Activated CD8-positive, alpha-beta memory T cell treated with anti-CD3 and anti-CD28 coated beads for 1 hour (primary cell): ENCODE data around the gene SOX18.

Experiments
- DNase-seq, 2 donors: peaks; one replicate each; pipeline ENCODE4 v3.0.0-alpha.2; 2020; ENCODE audit warnings: low read depth in 1 of 2; ENCODE audit errors: extremely low read depth in 1 of 2

SOX18 gene

DNA sequence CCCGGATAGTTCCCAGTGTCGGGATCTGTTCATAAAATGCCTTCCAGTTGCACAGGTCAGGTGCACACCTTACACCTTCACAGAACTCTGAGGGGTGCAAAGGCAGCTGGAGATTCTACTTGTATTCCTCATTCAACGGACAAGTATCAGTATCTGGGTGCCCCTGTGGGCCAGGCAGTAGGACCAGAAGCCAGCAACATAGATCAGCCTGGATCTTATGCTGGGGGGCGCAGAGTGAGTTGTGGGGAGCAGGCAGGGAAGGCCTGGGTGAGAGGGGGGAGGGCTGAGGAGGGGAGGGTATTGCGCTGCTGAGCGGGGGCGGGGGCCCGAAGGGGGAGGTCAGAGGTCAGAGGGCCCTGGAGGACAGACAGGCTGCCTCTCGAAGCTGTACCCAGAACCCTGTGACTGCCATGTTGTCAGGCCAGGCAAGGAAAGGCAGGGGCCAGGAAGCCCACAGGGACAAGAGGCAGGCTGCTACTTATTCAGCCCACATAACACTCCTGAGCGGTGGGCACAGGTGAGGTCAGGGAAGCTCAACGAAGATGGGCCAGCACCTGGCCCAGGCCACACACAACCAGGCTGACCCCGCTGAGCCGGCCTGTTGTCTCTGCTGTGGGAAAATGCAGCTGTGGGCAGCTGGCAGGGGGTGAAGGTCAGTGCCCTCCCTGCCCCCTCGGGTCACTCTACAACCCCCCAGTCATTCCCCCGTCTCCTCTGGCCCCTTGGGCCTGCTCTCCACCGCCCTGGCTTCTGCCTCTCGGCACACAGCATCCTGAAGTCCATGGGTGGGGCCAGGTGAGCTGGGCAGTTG lies 31.6 kb upstream of the SOX18 start:
- no peak for DNase-seq

DNA sequence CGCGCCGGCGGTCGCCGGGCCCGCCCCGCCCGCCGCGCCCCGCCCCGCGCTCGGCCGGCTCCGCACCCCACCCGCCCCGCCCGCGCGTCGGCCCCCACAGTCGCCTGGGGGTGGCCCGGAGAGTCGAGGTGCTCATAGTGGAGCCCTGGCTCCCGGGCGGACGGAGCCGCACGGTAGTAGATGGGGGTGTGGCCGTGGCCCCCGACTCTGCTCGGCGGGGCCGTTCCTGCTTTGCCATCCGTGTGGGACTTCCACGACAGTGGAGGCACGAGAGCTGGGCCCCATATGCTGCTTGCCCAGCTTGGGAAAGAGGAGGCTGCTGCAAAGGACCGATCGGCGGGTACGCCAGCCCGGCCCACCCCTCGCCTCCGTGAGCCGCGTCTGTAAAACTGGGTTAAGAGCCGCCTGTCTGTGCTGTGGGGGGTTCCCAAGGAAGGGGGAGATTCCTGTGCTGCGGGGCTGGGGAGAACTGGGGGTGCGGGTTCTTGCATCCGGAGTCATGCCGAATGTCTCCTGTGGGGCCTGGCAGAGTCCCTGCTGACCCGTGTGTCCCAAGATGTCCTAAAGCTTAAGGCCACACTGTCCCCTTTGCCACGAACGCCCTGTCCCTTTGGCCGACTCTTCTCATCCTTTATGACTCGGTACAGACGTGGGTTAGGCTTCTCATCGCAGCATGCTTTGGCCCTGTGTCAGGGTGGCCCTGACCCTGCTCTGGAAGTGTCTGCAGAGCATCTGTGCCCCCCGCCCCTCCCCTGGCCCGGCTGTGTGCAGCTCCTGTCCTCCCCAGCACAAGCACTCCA lies 30.8 kb upstream of the SOX18 start, which contains the start of gene OPRL1:
Gene OPRL1 (plus strand): TSS at position 70 of the 800 bp plus-strand sequence. CDS start 12,639 bp downstream, outside the sequence.
- no peak for DNase-seq

DNA sequence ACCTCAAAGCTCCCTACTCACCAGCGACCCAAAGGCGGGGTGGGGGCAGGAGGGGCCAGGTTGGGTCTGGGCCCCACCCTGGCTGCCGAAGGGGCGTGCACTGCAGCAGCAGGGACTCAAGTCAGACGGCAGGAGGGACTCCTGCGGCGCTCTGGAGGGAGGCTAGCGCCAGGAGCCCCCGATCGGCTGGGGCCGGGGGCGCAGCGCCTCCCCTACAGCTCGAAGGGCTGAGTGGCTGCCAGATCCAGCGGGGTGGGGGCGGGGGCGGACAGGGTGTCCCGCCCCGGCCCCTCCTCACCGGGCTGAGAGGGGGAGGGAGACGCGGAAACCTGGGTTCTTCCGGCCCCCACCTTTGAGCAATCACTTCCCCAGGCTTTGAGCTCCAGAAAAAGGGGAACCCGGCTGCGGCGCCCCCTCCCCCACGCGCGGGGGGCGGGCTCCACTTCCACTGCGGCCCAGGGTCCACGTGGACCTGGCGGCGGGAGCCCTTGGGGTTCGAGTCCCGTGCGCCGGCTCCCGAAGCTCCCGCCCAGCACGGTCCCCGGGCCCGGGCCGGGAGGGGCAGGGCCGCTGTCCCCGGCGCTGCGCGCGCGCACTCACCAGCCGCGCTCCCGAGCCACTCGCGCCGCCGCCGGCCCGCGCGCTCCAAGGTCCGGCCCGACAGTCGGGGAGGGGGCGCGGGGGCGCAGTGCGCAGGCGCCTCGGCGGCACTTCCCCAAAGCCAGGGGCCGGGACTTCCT lies 30.0 kb upstream of the SOX18 start, which contains the start of gene RGS19:
Gene RGS19 (minus strand): TSS at position 246 of the 740 bp plus-strand sequence. CDS start 2,632 bp downstream, outside the sequence.
- DNase-seq, result peak in 1 of 2 donors; percentile 41

DNA sequence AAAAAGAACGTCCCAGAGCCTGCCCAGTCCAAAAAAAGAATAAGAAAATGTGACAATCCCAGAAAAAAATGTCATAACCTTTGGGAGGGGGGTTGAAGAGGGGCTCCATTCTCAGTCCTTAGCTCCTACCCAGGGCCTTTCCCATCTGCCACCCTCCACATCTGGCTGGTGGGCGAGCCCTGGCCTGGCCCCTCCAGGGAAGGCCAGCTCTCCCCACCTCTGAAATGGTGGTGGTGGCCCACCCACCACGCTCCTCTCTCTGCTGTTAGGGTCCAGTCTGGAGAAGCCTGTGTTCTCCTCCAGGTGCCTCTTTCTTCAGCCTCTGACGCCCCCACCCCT lies 29.5 kb upstream of the SOX18 start:
- DNase-seq, result no peak

DNA sequence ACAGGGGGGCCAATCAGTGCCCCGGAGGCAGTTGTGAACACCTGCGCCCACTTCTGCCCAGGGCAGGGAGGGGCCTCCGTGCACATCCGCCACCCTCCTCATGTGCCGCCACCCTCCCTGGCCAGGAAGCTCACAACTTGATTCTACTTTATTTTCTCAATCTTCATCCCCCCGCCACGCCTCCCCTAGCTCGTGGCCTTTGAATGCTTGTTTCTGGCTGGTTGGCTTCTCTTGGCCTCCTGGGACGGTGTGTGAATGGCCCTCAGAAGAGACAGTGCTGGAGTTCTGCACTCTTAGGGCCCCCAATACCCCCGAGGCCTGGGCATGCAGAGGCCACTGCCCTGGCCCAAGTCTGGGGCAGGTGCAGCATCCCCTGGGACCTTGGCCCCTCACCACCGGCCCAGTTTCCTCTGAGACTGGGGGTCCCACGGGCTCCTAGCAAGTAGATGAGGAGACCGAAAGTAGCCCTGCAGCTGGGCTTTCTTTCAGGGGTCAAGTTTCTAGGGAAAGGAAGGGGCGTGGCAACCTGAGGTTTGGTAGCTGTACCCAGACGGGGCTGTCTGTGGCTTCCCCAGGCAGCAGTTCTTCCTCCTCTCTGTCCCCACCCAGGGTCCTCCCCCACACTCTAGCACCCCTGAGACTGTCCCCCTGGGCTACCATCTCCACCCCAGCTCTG lies 28.6 kb upstream of the SOX18 start:
- peak in 1 of 2 donors; percentile 37 for DNase-seq

DNA sequence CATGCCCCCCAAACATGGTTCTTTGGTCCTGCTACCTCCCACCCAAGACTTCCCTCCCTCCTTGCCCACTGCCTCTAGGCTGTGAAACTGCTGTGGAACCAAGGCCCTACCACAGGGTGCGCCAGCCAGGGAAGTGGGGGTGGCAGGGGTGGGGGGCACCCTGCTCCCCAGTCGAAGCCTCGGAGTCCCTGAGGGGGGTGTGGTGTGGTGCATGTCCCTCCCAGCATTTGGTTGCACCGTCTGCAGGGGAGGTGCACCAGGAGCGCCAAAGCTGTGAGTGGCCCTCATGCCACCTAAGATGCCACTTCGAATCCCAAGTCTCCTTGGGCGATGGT lies 28.1 kb upstream of the SOX18 start:
- DNase-seq, result no peak

DNA sequence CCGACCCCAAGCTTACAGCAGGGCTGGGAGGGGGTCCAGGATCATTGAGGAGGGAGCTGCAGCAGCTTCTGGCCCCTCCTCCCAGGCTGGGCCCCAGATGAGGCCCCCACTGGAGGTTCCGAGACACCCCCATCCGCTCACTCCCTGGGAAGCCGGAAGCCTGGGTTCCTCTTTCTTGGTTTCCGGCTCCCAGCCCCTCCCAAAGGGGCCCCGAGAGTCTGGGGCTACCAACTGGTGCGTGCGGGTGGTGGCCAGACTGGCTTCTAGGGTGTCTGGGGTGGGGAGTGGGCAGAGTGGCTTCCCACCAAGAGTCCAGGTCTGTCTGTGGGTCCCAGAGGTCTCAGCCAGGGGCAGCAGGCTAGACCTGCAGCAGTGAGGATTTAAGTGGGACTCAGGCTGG lies 27.7 kb upstream of the SOX18 start:
- DNase-seq, result no peak

DNA sequence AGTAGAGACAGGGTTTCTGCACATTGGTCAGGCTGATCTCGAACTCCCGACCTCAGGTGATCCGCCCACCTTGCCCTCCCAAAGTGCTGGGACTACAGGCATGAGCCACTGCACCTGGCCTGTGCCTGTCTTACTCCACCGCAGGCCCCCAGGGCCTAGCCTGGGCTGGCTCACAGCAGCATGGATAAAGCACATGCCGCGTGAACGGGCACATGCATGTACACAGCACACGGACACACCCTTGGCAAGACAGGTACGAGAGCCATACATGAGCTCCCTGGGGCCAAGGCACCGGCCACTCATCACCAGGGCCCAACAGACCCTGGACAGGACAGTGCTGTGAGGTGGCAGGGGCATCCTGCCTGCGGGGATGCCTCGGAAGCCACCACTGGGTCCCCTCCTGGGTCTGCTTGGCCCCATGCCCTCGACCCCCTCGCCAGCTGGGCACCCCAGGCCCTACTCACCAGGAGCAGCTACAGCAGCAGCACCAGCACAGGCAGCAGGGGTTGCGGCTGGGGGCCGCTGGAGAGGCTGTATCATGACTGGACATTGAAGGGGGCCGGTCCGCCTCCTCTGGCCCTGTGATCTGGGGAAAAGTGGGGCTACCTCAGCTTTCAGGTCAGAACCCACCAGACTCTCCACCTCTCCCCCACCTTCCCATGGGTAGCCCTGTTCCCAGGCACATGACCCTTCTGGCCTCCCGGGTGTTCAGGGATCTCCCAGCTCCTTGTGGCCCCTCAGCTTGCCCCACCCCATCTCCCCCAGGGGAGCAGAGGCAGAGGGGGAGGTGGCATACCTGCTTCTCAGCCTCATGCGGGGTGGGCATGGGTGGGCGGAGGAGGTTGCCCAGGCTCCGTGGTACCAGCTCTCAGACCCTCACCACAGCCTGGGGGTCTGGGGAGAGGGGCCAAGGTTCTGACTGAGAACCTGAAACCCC lies 26.9 kb upstream of the SOX18 start:
- no peak for DNase-seq

DNA sequence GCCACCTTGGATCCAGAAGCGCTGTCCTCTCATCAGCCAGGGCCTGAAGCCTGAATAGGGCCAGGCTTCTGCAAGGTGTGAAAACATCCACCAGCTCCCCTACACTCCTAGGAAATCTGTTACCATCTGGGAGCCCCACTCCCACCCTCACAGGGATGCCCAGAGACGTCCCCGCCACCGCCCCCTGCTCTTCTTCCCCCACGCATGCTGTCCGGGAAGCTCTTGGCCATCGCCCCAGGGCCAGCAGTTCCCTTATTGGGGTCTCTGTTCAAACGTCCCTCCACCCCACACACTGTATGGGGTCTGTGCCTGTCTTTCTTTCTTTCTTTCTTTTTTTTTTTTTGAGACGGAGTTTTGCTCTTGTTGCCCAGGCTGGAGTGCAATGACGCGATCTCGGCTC lies 26.1 kb upstream of the SOX18 start:
- DNase-seq, result no peak

DNA sequence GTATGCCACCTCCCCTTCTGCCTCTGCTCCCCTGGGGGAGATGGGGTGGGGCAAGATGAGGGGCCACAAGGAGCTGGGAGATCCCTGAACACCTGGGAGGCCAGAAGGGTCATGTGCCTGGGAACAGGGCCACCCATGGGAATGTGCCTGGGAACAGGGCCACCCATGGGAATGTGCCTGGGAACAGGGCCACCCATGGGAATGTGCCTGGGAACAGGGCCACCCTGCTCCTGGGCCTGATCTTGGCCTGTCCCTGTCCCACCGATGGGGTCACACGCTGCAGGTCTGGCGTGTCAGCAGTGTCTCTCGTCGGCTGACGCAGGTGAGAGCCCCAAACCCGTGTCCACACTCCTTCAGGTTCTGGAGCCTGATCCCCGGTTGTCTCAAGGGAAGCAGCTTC lies 25.5 kb upstream of the SOX18 start:
- no peak for DNase-seq

DNA sequence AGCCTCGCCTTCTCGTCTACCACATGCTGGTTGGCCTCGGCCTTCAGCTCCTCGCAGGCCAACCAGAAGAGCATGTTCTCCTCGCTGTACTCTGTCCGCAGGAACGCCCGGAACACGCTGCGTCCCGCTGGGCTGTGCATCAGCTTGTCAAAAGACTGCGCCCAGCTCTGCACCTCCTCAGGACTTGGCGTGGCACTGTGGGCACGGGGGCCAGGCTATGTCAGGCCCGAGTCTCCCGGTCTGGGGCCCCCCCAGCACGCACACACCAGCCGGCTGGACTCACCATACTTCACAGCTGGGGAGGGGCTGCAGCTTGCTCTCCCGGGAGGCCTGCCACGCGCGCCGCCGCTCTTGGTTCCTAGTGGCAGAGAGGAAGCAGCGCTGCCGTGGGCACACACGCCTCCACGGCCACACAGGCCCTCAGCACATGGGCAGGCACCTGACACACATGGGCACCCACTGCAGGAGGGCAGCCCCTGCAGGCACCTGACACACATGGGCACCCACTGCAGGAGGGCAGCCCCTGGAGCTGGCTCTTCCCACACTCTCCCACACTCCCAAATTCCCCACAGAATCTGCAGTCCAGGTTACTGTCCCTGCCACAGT lies 24.8 kb upstream of the SOX18 start:
- DNase-seq, result no peak

DNA sequence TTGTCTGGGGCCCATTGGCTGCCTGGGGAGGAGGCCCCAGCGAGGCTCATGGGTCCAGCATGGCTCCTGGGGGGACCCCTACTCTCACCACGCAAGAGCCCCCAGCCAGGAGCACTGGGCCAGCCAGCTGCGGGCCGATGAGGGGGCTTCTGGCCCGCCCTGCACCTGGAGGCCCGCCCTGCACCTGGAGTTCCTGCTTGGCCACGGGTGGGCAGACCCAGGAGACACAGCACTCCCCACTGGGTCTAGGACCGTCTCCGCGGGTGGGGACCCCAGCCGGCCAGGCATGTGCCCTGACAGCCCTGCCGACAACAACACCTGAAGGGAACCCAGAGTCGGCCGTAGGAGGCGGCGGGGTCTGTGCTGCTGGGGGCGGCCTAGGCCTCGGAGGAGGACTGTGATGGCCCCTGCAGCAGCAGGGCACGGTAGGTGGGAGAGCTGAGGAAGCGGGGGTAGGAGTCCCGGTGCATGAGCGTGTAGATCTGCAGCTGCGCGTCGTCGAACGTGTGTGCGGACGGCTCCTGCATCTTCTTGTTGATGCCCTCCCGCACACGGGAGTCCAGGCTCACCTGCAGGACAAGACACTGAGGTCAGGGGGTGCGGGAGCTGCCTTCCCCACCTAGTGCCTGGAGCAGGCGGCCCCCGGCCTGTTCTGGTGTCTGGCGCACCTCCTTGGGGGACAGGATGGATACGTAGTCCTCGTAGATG lies 24.2 kb upstream of the SOX18 start:
- no peak for DNase-seq

DNA sequence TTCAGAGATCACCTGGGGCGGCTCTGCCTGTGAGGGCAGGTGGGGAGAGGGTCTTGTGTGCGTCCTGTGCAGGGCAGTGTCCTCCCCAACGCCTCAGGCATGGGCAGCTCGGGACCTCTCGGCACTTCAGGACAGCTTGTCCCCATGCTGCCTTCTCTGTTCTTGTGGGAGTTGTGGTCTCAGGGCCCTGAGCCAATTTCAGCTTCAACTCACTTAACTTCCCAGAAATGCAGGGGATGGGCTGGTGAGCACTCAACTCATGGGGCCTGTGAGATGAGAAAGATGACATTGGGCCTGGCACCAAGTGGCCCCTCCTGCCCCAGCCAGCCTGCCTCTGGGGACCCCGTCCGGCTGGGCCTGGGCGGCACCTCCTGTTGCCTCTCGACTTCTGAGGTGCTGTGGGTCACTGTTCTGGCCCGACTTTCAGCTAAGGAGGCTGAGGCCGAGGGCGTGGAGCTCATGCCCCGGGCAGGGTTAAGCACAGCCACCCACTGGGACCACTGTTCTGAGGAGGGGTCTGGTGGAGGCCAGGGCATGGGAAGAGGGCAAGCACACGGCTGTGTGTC lies 23.1 kb upstream of the SOX18 start:
- no peak for DNase-seq

DNA sequence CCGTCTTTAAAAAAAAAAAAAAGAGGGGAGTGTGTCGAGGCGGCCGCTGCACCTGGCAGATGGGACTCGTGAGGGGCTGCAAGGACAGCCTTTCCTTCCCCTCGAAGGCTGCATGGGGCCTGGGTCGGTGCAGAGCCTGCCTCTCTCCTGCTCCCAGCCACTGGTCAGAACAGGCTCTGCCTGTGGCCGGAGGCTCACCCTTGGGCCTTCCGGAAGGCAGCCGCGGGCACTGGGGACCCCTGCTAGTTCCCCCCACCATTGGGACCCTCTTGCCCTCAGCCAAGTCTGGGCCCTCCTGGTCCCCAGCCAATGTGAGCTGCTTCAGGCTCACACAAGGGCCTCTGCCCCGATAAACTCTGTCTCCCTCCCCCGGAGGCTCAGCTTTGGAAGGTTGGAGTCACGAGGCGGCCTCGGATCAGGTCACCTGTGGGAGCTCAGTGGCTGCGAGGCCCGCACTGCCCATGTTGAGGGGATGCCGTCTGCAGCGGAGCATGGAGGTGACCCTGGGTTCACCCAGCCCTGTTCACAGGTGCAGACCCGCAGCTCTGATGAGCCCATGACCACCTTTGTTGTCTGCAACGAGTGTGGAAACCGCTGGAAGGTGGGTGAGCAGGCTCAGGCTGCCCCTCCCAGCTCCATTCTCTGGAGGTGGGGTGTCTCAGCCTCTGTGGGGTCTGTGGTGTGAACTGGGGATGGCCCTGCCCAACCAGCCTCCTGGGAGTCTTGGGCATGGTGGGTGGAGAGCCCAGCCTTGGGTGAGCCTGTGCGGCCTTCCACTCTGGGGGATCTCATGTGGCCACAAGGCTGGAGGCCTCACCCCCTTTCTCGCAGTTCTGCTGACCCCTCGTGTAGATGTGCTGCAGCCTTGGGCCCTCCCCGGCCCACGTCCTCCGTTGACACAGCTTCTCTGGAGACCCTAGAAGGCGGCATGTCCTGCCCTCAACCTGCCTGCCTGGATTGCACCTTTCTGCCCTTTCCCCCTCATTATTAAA lies 22.2 kb upstream of the SOX18 start:
- no peak for DNase-seq

DNA sequence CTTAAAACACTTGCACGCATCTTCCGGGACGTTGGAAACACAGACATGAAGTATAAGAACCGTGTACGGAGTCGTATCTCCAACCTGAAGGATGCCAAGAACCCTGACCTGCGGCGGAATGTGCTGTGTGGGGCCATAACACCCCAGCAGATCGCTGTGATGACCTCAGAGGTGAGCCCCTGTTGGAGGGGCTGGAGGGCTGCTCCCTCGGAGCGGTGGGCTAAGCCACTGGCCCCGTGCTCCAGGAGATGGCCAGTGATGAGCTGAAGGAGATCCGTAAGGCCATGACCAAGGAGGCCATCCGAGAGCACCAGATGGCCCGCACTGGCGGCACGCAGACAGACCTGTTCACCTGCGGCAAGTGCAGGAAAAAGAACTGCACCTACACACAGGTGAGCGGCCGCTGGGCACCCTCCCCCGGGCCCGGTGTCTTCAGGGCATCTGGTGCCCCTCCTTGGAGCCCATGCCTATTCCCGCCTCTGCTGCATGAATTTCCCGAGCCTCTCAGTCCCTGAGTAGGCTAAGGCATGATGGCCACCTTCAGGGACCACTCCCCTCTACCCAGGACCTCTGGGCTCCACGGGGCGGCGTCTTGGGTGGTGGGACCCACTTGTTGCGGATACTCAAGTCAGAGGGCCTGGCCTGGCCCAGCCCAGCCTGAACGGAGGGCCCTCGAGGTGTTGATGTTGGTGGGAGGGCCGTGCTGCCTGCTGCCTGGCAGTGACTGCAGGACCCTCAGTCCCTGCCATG lies 21.0 kb upstream of the SOX18 start:
- DNase-seq, result no peak

DNA sequence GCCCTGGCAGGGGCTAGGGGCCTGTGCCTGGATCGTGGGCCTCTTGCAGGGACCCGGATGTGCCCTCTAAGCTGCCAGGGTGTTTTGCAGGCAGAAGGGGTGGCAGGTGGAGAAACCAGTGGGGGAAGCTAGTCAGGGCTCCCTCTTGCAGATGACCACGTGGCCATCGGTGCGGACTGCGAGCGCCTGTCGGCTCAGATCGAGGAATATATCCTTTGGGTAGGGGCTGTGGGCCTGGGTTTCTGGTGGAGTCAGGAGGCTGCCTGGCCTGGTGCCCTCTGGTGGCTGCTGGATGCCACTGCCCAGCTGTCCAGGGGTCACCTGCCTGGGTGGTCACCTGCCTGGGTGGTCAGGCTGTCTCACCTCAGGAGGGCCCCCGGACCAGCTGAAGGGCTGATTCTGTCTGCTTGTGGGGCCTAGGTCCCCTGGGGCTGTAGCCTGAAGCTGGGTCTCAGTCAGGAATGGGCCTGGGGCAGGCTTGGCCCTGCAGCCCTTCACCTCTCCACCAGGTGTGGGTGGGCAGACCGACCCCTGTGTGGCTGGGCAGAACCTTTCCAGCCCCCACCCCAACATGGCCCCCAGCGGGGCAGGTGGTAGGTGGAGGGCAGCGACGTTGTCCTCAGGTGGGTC lies 20.3 kb upstream of the SOX18 start:
- no peak for DNase-seq
